Body of pancreas (tissue), 4 donors: ENCODE data around the gene MYL11.

Experiments
- POLR2A ChIP-seq, 3 donors: fragments of 450-650 bp; IDR thresholded peaks; one replicate each; pipeline ENCODE4 v1.6.1; 2016; ENCODE audit warnings: antibody characterized with exemption in 3 of 3, mild to moderate bottlenecking in 2 of 3
- TF ChIP-seq, protein P1 (sequence below), 7 experiments: fragments of 450-650 bp in 4 of 7; fragments of 200-600 bp in 3 of 7; sonication (generic) in 3 of 7; IDR thresholded peaks; one replicate each; pipeline ENCODE4 v1.5.1; 2016 to 2019; ENCODE audit warnings: antibody characterized with exemption in 7 of 7

DNA sequence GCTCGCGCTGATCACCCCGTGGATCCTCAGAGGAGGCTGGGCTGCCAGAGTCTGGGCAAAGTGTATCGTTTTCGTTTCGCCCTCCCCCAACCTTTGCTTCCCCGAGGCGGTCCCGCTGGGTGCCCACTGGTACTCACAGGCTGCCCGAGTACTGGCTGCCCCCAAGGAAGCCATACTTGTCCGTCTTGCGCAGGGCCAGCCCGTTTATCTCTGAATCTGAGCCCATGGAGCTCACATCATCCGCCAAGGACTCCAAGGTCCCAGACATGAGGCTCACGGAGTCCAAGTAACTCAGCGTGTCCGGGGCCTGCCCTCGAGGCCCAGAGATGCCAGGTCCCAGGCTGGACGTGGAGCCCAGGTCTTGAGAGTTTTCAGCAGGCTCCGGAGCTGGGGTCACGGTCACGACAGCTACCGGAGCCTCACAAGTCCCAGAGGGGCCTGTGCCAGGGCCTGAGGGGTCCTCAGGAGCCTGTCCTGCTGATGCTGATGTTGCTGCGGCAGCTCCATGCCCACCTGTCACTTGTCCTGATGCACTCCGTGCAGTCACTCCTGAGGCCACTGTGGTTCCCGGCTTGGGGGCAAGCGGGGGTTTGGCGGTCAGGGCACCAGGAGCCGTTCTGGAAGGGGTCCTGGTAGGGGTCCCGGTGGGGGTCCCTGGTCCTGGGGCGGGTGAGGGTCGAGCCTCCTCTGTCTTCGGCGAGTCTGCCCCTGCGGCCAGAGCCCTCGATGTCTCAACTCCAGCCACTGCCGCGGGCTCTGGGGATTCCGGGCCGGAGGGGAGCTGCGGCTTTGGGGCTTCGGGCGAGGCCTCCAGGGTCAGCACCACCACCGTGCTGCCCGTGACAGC is 5.3 kb upstream of the MYL11 start:
- no peak for TF ChIP-seq POLR2A (IDR thresholded peaks at IDR 0.05)
- TF ChIP-seq, protein P1, sequence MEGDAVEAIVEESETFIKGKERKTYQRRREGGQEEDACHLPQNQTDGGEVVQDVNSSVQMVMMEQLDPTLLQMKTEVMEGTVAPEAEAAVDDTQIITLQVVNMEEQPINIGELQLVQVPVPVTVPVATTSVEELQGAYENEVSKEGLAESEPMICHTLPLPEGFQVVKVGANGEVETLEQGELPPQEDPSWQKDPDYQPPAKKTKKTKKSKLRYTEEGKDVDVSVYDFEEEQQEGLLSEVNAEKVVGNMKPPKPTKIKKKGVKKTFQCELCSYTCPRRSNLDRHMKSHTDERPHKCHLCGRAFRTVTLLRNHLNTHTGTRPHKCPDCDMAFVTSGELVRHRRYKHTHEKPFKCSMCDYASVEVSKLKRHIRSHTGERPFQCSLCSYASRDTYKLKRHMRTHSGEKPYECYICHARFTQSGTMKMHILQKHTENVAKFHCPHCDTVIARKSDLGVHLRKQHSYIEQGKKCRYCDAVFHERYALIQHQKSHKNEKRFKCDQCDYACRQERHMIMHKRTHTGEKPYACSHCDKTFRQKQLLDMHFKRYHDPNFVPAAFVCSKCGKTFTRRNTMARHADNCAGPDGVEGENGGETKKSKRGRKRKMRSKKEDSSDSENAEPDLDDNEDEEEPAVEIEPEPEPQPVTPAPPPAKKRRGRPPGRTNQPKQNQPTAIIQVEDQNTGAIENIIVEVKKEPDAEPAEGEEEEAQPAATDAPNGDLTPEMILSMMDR (IDR thresholded peaks at IDR 0.05): no peak
